Hepatocyte (in vitro differentiated cells): ENCODE data around the gene MAT2B.

Experiments used
- CTCF ChIP-seq: fragments of 200-600 bp; sonication (generic); IDR thresholded peaks from 2 replicates; pipeline ENCODE4 v1.5.1; 2016; ENCODE audit warnings: antibody characterized with exemption, mild to moderate bottlenecking; ENCODE audit not compliant: poor library complexity
- EZH2 ChIP-seq: fragments of 200-600 bp; sonication (generic); IDR thresholded peaks from 2 replicates; pipeline ENCODE4 v1.6.1; 2016; ENCODE audit warnings: antibody characterized with exemption, mild to moderate bottlenecking, borderline replicate concordance

- TF ChIP-seq CTCF (no peak), EZH2 (no peak)
These were observed 38.6 kb downstream of the MAT2B start for GRCh38 chr5:163544041-163544440.
